Panc1 (cell line): Measurements from ENCODE around the gene COL4A1. TPM values are rescaled to one million over a fixed set of nuclear protein-coding genes. Genes with fewer than 3 reads are reported as not detected.

ENCODE experiments used
- ATAC-seq: fragments of 200-7000 bp; cut with Tn5 transposase; 2 replicates; pipeline ENCODE4 v1.9.1; 2020; ENCODE audit warnings: mild to moderate bottlenecking, moderate library complexity
- BruUV-seq: library from RNA; stranded (reverse); fragments of 400-500 nt; replicated peaks from 2 replicates; lab custom pipeline; 2021; lab: Mats Ljungman, UMichigan
- CTCF ChIA-PET: fragments of 300-600 bp; sonication (Branson Sonifier 250); formaldehyde crosslinking; loops from one replicate; lab custom pipeline; 2022; ENCODE audit warnings: antibody characterized with exemption; lab: Charles Lee
- POLR2A ChIA-PET: fragments of 300-600 bp; sonication (Branson Sonifier 250); formaldehyde crosslinking; loops from one replicate; lab custom pipeline; 2022; ENCODE audit warnings: antibody characterized with exemption; lab: Charles Lee
- DNase-seq: peaks from one replicate; pipeline ENCODE4 v3.0.0-alpha.2; 2010; ENCODE audit warnings: low read depth, low spot score
- H3K27ac ChIP-seq: 2 replicates; pipeline ENCODE4 v1.5.1; 2011; ENCODE audit warnings: mild to moderate bottlenecking, low read length, inconsistent platforms
- H3K27me3 ChIP-seq: fragments of 200-500 bp; sonication (Bioruptor generic); 2 replicates; pipeline ENCODE4 v1.6.0; 2014; ENCODE audit warnings: low read length, inconsistent platforms; ENCODE audit not compliant: control insufficient read depth, insufficient read depth
- H3K36me3 ChIP-seq: fragments of 200-500 bp; sonication (Bioruptor generic); 2 replicates; pipeline ENCODE4 v1.5.1; 2014; ENCODE audit warnings: inconsistent platforms, mild to moderate bottlenecking, low read length, moderate library complexity; ENCODE audit not compliant: control insufficient read depth, insufficient read depth
- H3K4me1 ChIP-seq: 2 replicates; pipeline ENCODE4 v1.5.1; 2011; ENCODE audit warnings: inconsistent platforms, mild to moderate bottlenecking, low read length, moderate library complexity; ENCODE audit not compliant: control insufficient read depth, insufficient read depth
- H3K4me3 ChIP-seq, 2 experiments: 2 replicates each; pipeline ENCODE4 v1.5.1; 2011 to 2012; ENCODE audit warnings: low read depth in 2 of 2, low read length in 2 of 2, mild to moderate bottlenecking in 2 of 2, inconsistent platforms in 1 of 2, moderate library complexity in 1 of 2
- H3K9me3 ChIP-seq: fragments of 200-500 bp; sonication (Bioruptor generic); 2 replicates; pipeline ENCODE4 v1.5.1; 2014; ENCODE audit warnings: low read depth, mild to moderate bottlenecking, inconsistent platforms, low read length, moderate library complexity; ENCODE audit not compliant: control insufficient read depth, insufficient read depth
- CTCF ChIP-seq: fragments of 450-650 bp; IDR thresholded peaks from 2 replicates; pipeline ENCODE4 v1.5.1; 2017; ENCODE audit warnings: mild to moderate bottlenecking
- POLR2AphosphoS5 ChIP-seq: IDR thresholded peaks from 2 replicates; pipeline ENCODE4 v1.6.1; 2012; ENCODE audit warnings: mild to moderate bottlenecking, low read depth, low read length, moderate library complexity
- REST ChIP-seq, 2 experiments: IDR thresholded peaks; 2 replicates each; pipeline ENCODE4 v1.6.1; 2011 to 2012; ENCODE audit warnings: low read depth in 2 of 2, control low read depth in 1 of 2, low read length in 1 of 2, mild to moderate bottlenecking in 1 of 2, moderate library complexity in 1 of 2; ENCODE audit not compliant: insufficient read depth in 1 of 2
- SIN3A ChIP-seq: IDR thresholded peaks from 2 replicates; pipeline ENCODE4 v1.6.1; 2012; ENCODE audit warnings: low read depth, mild to moderate bottlenecking, low read length, moderate library complexity, borderline replicate concordance; ENCODE audit not compliant: insufficient read depth
- TCF7L2 ChIP-seq: IDR thresholded peaks from 2 replicates; pipeline ENCODE4 v1.6.1; 2011; ENCODE audit warnings: mild to moderate bottlenecking, low read depth, low read length, inconsistent platforms
- in situ Hi-C: cut with HindIII; loops from 2 replicates; pipeline ENCODE4 v1.10.0; 2016; ENCODE audit warnings: low sequenced_read_pairs, low pct_unique_long_range_greater_than_20kb
- intact Hi-C: fragments of 100-400 bp; cut with micrococcal nuclease; formaldehyde crosslinking; loops from one replicate; pipeline ENCODE4 v1.10.0; 2022; ENCODE audit not compliant: unreplicated experiment
- total RNA-seq: library from RNA; stranded (reverse); gene quantifications from one replicate; pipeline ENCODE4 v1.2.1, GENCODE V29; 2021; ENCODE audit not compliant: unreplicated experiment

The COL4A1 gene
- total RNA-seq, 1 experiment from 2014 or later: 1.1 TPM

- no TSS peak for BruUV-seq
- TF ChIP-seq REST (IDR thresholded peaks at IDR 0.05; ENCODE audit: insufficient read depth in 1 of 2, low read depth in 2 of 2, low read length in 1 of 2) (no peak), CTCF (no peak), SIN3A (no peak), TCF7L2 (no peak), POLR2AphosphoS5 (no peak)
- no peak for ATAC-seq
- Histone ChIP-seq H3K27ac (no peak overlapping the region), H3K27me3 (no peaks in the 10 kb centered on the region; the same call in 1 of the 2 replicates), H3K36me3 (no peaks in the 10 kb centered on the region), H3K9me3 (no peaks in the 10 kb centered on the region), H3K4me1 (no peaks in the 10 kb centered on the region), H3K4me3 (no peak overlapping the region)
- in situ Hi-C loops: no loop called here
- DNase-seq: no peak
- CTCF ChIA-PET: no interaction called here
- POLR2A ChIA-PET: no interaction called here
- intact Hi-C loops: no loop called here
Measured at GRCh38 chr13:110353339-110353977, 46.5 kb upstream of the COL4A1 start.

GRCh38 chr13:110352735-110353134, 45.8 kb upstream of the COL4A1 start:
- H3K36me3 ChIP-seq: no peaks in the 10 kb centered on the region
- in situ Hi-C loops: no loop called here
- no peaks in the 10 kb centered on the region; the same call in 1 of the 2 replicates for H3K27me3 ChIP-seq
- H3K9me3 ChIP-seq: no peaks in the 10 kb centered on the region
- no peak overlapping the region for H3K4me3 ChIP-seq
- BruUV-seq: no TSS peak
- no peak overlapping the region for H3K27ac ChIP-seq
- TF ChIP-seq TCF7L2 (no peak), POLR2AphosphoS5 (no peak), CTCF (no peak), REST (IDR thresholded peaks at IDR 0.05; ENCODE audit: insufficient read depth in 1 of 2, low read depth in 2 of 2, low read length in 1 of 2) (no peak), SIN3A (no peak)
- intact Hi-C loops: no loop called here
- ATAC-seq (no peak), DNase-seq (no peak)
- POLR2A ChIA-PET: no interaction called here
- no peaks in the 10 kb centered on the region for H3K4me1 ChIP-seq
- CTCF ChIA-PET: no interaction called here
